ENCODE data around the gene SLC35B2. TPM values are rescaled to one million over a fixed set of nuclear protein-coding genes. Genes with fewer than 3 reads are reported as not detected.

The SLC35B2 gene
- total RNA-seq, 2 donors from 2014 or later: 13.9 to 16.9 TPM

GRCh38 chr6:44297063-44298038, 40.0 kb upstream of the SLC35B2 start:
- peaks cover 0 to 7% of the 10 kb centered on the region in 2 donors for H3K36me3 Mint-ChIP-seq (ENCODE audit: insufficient read depth in 2 of 2)
- peaks cover 39% of the 10 kb centered on the region for H3K27me3 Mint-ChIP-seq (ENCODE audit: low read depth)
- no peak overlapping the region for H3K27ac Mint-ChIP-seq
- peak overlapping the region; percentile 49 to 67 for H3K4me3 Mint-ChIP-seq
- peak; percentile 52 to 61 for DNase-seq
- no peaks in the 10 kb centered on the region for H3K4me1 Mint-ChIP-seq (ENCODE audit: low read depth)
- ATAC-seq (replicated peaks in 1 of 2): peak; percentile 80
- H3K9me3 Mint-ChIP-seq: no peaks in the 10 kb centered on the region

DNA sequence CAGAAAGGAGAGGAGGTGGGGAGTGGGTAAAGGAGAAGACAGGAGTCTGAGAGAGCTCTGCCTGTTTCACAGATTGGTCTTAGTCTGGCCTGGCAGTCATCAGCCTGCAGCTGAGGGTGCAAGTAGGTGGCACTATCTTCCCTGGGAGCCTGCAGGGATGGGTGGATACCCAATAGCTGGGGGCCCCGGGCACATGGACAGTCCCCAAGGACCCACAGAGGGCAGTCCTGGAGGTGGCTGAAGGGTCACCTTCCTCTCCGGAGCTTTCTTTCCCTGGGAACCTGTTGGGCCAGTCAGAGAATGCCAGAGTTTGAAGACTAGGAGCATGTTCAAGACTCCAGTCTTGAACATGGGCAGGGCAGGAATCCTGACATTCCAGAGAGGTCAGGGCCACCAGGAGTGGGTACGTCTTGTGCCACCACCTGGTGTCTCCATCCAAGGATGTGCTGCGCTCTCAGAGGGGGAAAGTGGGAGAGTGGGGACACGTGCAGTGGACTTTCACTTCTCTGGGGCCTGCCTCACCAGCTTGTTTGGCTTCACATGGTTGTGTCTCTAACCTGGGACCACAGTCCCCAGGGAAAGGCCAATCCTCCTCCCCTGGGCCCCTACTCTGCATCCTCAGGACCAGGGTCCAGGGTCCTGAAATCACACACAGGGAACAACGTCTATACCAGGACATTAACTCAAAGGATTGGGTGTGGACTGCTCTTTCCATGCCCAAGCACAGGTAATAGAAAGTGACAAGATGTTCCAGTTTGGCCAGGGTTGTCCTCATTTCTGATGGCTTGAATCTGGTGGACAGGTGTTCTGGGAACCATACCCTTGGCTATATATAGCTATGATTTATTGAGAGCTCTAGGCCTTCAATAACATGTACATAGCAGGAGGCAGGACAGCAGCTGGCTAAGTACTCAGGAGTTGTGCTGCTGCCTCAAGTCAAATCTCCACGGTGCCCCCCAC, 37.8 kb upstream of the SLC35B2 start:
- H3K4me3 Mint-ChIP-seq: no peak overlapping the region
- H3K27me3 Mint-ChIP-seq (ENCODE audit: low read depth): peaks cover 62% of the 10 kb centered on the region
- H3K4me1 Mint-ChIP-seq (ENCODE audit: low read depth): no peaks in the 10 kb centered on the region
- DNase-seq: no peak
- no peak overlapping the region for H3K27ac Mint-ChIP-seq
- H3K36me3 Mint-ChIP-seq (ENCODE audit: insufficient read depth in 2 of 2): no peaks in the 10 kb centered on the region
- no peaks in the 10 kb centered on the region for H3K9me3 Mint-ChIP-seq
- ATAC-seq (replicated peaks in 1 of 2): no peak

DNA sequence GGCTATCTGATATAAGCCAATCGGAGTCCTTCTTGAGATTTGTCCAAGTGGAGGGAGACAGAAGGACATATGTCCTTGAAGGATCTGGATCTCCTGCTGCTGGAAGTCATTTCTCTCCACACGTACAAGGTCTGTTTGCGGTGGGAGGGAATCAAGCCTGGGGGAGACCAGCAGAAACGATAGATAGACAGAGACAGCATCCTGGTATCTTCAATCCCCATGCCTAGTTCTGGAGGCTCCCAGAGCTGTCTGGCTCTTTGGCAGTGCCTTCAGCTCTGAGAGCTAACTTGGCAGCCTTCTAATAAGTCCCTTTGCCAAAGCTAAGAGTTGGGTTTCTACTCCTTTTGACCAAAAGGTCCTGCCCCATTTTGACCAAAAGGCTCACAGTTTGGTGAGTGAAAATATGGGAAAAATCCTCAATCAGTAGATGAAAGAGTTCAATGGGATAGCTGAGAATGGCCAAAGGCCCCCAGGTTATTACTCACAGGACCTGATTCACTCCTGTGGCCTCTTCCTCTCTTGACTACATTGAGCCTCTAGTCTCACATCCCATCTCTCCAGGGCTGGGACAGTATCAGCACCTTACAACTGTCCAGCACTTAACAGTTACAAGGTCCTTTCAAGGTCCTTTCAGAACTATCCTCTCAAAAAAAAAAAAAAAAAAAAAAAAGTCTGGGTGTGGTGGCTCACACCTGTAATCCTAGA, 35.5 kb upstream of the SLC35B2 start:
- Mint-ChIP-seq H3K4me3 (no peak overlapping the region), H3K27ac (no peak overlapping the region), H3K36me3 (ENCODE audit: insufficient read depth in 2 of 2) (no peaks in the 10 kb centered on the region), H3K4me1 (ENCODE audit: low read depth) (no peaks in the 10 kb centered on the region), H3K9me3 (no peaks in the 10 kb centered on the region), H3K27me3 (ENCODE audit: low read depth) (peaks cover 69% of the 10 kb centered on the region)
- ATAC-seq (replicated peaks in 1 of 2): no peak
- no peak for DNase-seq

GRCh38 chr6:44291841-44292240, 34.5 kb upstream of the SLC35B2 start:
- Mint-ChIP-seq H3K27me3 (ENCODE audit: low read depth) (peaks cover 76% of the 10 kb centered on the region), H3K4me1 (ENCODE audit: low read depth) (no peaks in the 10 kb centered on the region), H3K4me3 (no peak overlapping the region), H3K27ac (no peak overlapping the region), H3K36me3 (ENCODE audit: insufficient read depth in 2 of 2) (no peaks in the 10 kb centered on the region), H3K9me3 (no peaks in the 10 kb centered on the region)
- DNase-seq: no peak
- no peak for ATAC-seq (replicated peaks in 1 of 2)

GRCh38 chr6:44289726-44290260, 32.5 kb upstream of the SLC35B2 start:
- DNase-seq (no peak), ATAC-seq (replicated peaks in 1 of 2) (no peak)
- H3K27me3 Mint-ChIP-seq (ENCODE audit: low read depth): peaks cover 70% of the 10 kb centered on the region
- H3K36me3 Mint-ChIP-seq (ENCODE audit: insufficient read depth in 2 of 2): no peaks in the 10 kb centered on the region
- no peak overlapping the region for H3K4me3 Mint-ChIP-seq
- no peaks in the 10 kb centered on the region for H3K4me1 Mint-ChIP-seq (ENCODE audit: low read depth)
- H3K27ac Mint-ChIP-seq: no peak overlapping the region
- H3K9me3 Mint-ChIP-seq: no peaks in the 10 kb centered on the region

DNA sequence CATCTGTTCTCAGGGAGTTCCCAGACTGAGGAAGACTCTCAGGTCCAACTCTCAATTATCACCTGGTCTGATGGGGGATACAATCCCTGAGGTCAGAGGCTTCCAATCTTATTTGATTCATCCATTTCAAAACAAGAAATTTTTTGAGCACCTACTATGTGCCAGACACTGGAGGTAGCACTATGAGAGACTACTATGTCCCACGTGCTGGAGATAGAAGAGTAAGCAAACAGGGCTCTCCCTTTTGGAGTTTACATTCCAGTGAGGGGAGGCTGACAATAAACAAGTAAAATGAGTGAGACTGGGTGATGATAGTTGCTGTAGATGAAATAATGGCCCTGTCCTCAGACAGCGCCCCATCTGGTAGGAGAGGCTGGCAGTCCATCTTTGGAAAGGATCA, 29.4 kb upstream of the SLC35B2 start:
- Mint-ChIP-seq H3K4me1 (ENCODE audit: low read depth) (no peaks in the 10 kb centered on the region), H3K27ac (no peak overlapping the region), H3K9me3 (no peaks in the 10 kb centered on the region), H3K36me3 (ENCODE audit: insufficient read depth in 2 of 2) (no peaks in the 10 kb centered on the region), H3K4me3 (no peak overlapping the region), H3K27me3 (ENCODE audit: low read depth) (peaks cover 73% of the 10 kb centered on the region)
- no peak for ATAC-seq (replicated peaks in 1 of 2)
- no peak for DNase-seq

DNA sequence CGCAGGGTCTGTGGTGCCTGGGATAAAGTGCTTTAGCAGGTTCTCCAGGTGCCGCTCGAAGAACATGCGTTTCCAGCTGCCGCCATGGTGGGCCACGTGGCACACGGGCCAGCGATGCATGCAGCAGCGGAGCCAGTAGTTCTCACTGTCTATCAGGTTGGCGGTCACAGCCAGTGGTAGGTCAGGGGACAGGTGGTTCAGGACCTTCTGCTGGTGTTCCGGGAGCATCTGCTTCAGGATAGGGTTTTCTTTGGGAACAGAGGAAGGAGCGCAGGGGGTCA, 28.9 kb upstream of the SLC35B2 start:
- Mint-ChIP-seq H3K9me3 (no peaks in the 10 kb centered on the region), H3K27me3 (ENCODE audit: low read depth) (peaks cover 68% of the 10 kb centered on the region), H3K27ac (no peak overlapping the region)

GRCh38 chr6:44285552-44286284, 28.4 kb upstream of the SLC35B2 start:
- no peak overlapping the region for H3K27ac Mint-ChIP-seq
- H3K9me3 Mint-ChIP-seq: no peaks in the 10 kb centered on the region
- H3K4me1 Mint-ChIP-seq (ENCODE audit: low read depth): no peaks in the 10 kb centered on the region
- H3K4me3 Mint-ChIP-seq: no peak overlapping the region
- H3K27me3 Mint-ChIP-seq (ENCODE audit: low read depth): peaks cover 63% of the 10 kb centered on the region
- no peak for DNase-seq
- H3K36me3 Mint-ChIP-seq (ENCODE audit: insufficient read depth in 2 of 2): no peaks in the 10 kb centered on the region
- no peak for ATAC-seq (replicated peaks in 1 of 2)

More for the DNA sequence above, 28.9 kb upstream of the SLC35B2 start:
- Mint-ChIP-seq H3K4me3 (no peak overlapping the region), H3K4me1 (ENCODE audit: low read depth) (no peaks in the 10 kb centered on the region), H3K36me3 (ENCODE audit: insufficient read depth in 2 of 2) (no peaks in the 10 kb centered on the region)
- ATAC-seq (replicated peaks in 1 of 2) (no peak), DNase-seq (no peak)

DNA sequence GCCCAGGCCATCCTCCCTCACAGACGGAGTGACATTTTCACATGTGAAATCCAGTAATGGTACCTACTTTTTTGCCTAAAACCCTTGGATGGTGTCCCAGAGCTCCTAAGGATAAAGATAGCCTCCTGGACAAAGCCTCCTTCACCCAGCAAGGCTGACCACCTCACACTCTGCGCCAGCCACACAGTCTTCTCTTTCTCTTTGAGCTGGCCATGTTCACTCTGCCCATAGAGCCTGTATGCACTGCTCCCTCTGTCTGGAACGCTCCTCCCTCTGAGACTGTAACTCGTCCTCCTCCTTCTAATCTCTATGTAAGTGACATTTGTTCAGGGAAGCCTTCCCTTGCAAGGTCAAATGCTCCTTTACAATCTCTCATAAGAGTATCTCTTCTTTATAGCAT, 27.5 kb upstream of the SLC35B2 start:
- no peaks in the 10 kb centered on the region for H3K9me3 Mint-ChIP-seq
- H3K36me3 Mint-ChIP-seq (ENCODE audit: insufficient read depth in 2 of 2): no peaks in the 10 kb centered on the region
- H3K4me1 Mint-ChIP-seq (ENCODE audit: low read depth): peaks cover 7% of the 10 kb centered on the region
- H3K4me3 Mint-ChIP-seq: no peak overlapping the region
- ATAC-seq (replicated peaks in 1 of 2) (no peak), DNase-seq (no peak)
- peaks cover 54% of the 10 kb centered on the region for H3K27me3 Mint-ChIP-seq (ENCODE audit: low read depth)
- no peak overlapping the region for H3K27ac Mint-ChIP-seq

DNA sequence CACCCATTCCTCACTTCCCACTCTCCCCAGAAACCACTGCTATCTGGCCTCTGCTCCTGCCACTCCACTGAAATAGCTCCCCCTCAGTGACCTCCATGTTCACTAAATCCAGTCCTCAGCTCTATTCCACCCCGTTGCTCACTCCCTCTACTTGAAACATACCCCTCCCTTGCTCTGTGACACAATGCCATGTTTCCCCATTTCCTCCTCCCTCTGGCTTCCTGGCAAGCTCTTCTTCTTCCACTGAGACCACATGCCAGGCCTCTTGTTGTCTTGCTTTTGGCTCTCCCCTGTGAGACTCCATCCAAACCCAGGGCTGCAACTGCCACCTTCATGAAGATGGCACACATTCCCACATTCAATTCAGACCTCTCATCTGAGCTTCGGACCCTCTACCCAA, 26.8 kb upstream of the SLC35B2 start:
- Mint-ChIP-seq H3K4me3 (no peak overlapping the region), H3K9me3 (no peaks in the 10 kb centered on the region), H3K36me3 (ENCODE audit: insufficient read depth in 2 of 2) (no peaks in the 10 kb centered on the region), H3K27ac (no peak overlapping the region), H3K4me1 (ENCODE audit: low read depth) (peaks cover 7% of the 10 kb centered on the region), H3K27me3 (ENCODE audit: low read depth) (peaks cover 52% of the 10 kb centered on the region)
- DNase-seq (no peak), ATAC-seq (replicated peaks in 1 of 2) (no peak)

GRCh38 chr6:44278774-44279697, 21.7 kb upstream of the SLC35B2 start:
- DNase-seq (no peak), ATAC-seq (replicated peaks in 1 of 2) (no peak)
- Mint-ChIP-seq H3K9me3 (no peaks in the 10 kb centered on the region), H3K4me3 (no peak overlapping the region), H3K36me3 (ENCODE audit: insufficient read depth in 2 of 2) (no peaks in the 10 kb centered on the region), H3K27ac (no peak overlapping the region), H3K4me1 (ENCODE audit: low read depth) (peaks cover 7% of the 10 kb centered on the region), H3K27me3 (ENCODE audit: low read depth) (peaks cover 51% of the 10 kb centered on the region)

All from activated T-cell treated with anti-CD3 and anti-CD28 coated beads, Interleukin-2, amount 50 U/mL, for 72 hours (primary cell).